ENCODE data around the gene MED27. TPM values are rescaled to one million over a fixed set of nuclear protein-coding genes. Genes with fewer than 3 reads are reported as not detected.

The MED27 gene
- total RNA-seq, 4 donors from 2014 or later, result 8.2 to 18.9 (median 11.8) TPM

DNA sequence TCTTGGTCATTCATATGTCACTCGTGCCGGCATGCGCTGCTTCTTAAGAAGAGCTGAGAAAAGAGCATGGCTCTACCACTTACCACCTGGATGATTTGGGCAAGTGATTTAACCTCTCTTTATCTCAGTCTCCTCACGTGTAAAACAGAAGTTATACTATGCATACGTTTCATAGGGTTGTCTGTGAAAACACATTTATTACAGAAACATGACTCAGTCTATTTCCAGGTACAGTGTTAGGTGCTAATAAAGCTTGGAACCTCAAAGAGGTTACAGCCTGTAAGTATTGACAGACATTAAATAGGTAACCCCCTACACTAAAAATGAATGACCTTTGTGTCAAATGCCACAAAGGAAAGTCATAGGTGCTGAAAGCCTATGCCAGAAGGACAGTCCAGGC lies 43.1 kb downstream of the MED27 start:
- no peak overlapping the region for H3K27ac ChIP-seq
- H3K9me3 ChIP-seq, result no peaks in the 10 kb centered on the region
- DNase-seq (ENCODE audit: low spot score in 2 of 2), result no peak
- no peak for TF ChIP-seq POLR2A (IDR thresholded peaks at IDR 0.05)
- TF ChIP-seq, protein P1, sequence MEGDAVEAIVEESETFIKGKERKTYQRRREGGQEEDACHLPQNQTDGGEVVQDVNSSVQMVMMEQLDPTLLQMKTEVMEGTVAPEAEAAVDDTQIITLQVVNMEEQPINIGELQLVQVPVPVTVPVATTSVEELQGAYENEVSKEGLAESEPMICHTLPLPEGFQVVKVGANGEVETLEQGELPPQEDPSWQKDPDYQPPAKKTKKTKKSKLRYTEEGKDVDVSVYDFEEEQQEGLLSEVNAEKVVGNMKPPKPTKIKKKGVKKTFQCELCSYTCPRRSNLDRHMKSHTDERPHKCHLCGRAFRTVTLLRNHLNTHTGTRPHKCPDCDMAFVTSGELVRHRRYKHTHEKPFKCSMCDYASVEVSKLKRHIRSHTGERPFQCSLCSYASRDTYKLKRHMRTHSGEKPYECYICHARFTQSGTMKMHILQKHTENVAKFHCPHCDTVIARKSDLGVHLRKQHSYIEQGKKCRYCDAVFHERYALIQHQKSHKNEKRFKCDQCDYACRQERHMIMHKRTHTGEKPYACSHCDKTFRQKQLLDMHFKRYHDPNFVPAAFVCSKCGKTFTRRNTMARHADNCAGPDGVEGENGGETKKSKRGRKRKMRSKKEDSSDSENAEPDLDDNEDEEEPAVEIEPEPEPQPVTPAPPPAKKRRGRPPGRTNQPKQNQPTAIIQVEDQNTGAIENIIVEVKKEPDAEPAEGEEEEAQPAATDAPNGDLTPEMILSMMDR (IDR thresholded peaks at IDR 0.05), result no peak
- TF ChIP-seq EP300 (IDR thresholded peaks at IDR 0.05), result no peak
- no peaks in the 10 kb centered on the region for H3K4me1 ChIP-seq
- no peaks in the 10 kb centered on the region for H3K27me3 ChIP-seq
- WGBS, 2 donors, result 88 to 91% methylated on average over 5 of the region's 5 CpGs
- no peak overlapping the region for H3K4me3 ChIP-seq
- H3K36me3 ChIP-seq, result no peaks in the 10 kb centered on the region

DNA sequence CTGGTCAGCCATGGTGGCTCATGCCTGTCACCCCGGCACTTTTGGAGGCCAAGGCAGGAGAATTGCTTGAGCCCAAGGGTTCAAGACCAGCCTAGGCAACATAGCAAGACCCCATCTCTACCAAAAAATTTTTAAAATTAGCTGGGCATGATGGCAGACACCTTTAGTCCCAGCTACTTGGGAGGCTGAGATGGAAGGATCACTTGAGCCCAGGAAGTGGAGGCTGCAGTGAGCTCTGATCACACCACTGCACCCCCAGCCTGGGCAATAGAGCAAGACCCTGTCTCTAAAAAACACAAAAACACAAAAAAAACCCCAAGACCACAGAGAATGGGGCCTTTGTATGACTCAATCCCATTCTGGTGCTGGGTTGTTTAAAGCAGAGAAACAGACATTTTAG lies 44.0 kb downstream of the MED27 start:
- 93 to 94% methylated on average over 1 of the region's 1 CpG for WGBS, 2 donors
- TF ChIP-seq, protein P1 (IDR thresholded peaks at IDR 0.05), result no peak
- TF ChIP-seq EP300 (IDR thresholded peaks at IDR 0.05) (no peak), POLR2A (IDR thresholded peaks at IDR 0.05) (no peak)
- DNase-seq (ENCODE audit: low spot score in 2 of 2), result no peak
- no peak overlapping the region for H3K27ac ChIP-seq
- no peaks in the 10 kb centered on the region for H3K9me3 ChIP-seq
- no peaks in the 10 kb centered on the region for H3K36me3 ChIP-seq
- H3K27me3 ChIP-seq, result no peaks in the 10 kb centered on the region
- no peaks in the 10 kb centered on the region for H3K4me1 ChIP-seq
- H3K4me3 ChIP-seq, result no peak overlapping the region

DNA sequence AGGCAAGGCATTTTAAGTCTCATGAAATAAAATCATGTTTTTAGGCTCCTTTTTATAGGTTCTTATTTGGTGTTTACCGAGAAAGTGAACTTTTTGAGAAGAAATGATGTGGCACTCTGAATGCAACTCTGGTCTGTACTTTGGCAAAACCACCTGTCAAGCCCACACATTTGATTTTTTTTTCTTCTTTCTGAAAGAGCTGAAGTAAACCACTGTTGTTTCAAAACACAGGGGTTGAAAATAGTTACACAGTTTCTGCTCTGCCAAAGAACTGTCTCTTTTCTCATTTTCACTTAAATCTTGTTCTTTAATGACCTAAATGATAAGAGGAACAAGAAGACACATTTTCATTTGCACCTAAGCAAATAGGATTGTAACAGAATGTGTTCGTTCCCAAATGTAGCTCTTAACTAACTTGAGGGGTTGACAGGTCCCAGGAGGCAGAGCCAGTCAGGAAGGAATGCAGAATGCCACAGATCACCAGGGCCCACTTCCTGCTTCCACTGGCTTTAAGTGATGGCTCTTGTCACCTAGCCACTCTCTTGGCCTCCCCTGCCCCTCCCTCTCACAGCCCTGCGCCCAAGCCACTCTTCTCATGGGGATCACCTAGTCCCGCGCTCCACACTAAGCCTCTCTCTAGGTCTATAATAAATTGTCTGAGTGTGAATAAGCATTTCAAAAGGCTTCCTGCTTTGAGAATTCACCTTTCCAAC lies 47.3 kb downstream of the MED27 start:
- Histone ChIP-seq H3K27me3 (no peaks in the 10 kb centered on the region), H3K27ac (no peak overlapping the region), H3K4me3 (no peak overlapping the region), H3K36me3 (no peaks in the 10 kb centered on the region), H3K4me1 (no peaks in the 10 kb centered on the region), H3K9me3 (no peaks in the 10 kb centered on the region)
- WGBS, 2 donors, result 85 to 86% methylated on average over 5 of the region's 5 CpGs
- TF ChIP-seq EP300 (IDR thresholded peaks at IDR 0.05) (no peak), POLR2A (IDR thresholded peaks at IDR 0.05) (no peak)
- TF ChIP-seq, protein P1 (IDR thresholded peaks at IDR 0.05), result no peak
- DNase-seq (ENCODE audit: low spot score in 2 of 2), result no peak

DNA sequence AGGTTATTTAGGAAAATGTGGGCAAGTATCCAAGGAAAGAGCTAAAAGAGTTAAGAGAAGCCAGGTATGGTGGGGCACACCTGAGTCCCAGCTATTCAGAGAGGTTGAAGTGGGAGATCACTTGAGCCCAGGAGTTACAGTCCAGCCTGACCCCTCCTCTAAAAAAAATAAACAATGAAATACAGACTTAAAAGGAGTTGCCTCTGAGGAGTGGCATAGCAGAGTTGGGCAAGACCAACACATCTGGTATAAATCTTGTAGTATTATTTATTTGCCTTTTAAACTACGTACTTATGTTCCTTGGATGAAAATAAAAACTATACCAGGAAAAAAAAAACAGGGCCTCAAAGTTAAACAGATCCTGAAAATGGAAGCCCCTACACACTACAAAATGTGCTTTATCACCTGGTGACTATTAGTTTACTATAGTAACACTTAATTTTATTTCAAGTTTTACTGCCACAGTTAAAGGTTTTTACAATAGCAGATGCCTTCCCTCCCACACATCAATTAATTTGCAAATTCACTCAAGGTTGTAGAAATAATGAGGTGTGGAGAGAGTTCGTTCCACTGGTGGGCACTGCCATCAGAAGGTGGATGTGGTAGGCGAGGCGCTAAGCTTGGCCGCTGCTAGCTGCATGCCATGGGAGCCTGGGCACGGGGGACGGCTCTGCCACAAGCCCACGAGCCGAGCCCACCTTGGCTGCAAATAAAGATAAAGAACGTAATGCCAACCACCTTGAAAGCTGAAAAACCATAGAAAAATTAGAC lies 48.0 kb downstream of the MED27 start:
- Histone ChIP-seq H3K36me3 (no peaks in the 10 kb centered on the region), H3K27me3 (no peaks in the 10 kb centered on the region), H3K27ac (no peak overlapping the region), H3K4me3 (no peak overlapping the region), H3K4me1 (no peaks in the 10 kb centered on the region), H3K9me3 (no peaks in the 10 kb centered on the region)
- DNase-seq (ENCODE audit: low spot score in 2 of 2), result no peak
- WGBS, 2 donors, result 87 to 90% methylated on average over 10 of the region's 10 CpGs
- TF ChIP-seq EP300 (IDR thresholded peaks at IDR 0.05), result no peak

DNA sequence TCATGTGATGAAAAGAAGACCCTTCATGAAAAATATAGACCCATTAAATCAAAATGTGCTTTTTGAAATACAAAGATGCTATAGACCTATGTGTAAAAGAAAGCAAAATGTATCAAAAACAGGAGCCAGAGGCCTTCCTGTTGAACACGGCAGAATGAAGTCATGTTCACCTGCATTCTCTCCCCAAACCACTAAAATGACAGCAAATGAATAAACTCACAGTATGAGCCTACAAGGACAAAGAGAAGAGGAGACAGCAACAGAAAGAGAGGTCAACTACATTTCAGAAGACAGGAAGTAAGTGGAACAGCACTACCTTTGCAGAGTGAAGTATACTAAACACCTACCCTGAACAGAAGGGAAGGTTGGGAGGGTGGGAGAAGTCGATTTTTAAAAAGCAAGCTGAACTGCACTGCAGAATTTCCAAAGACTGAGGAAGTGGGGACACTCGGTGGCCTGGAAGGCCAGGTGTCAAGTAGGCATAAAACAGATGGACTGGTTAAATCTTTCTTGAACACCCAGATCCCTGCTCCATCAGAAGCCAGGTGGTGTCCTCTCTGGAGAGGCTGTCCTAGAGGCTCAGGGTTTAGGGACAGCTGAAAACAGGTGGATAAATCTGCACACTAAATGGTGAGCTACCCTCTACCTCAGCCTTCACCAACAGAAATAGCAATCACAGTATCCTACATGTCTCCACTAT lies 48.9 kb downstream of the MED27 start:
- 61 to 65% methylated on average over 3 of the region's 3 CpGs for WGBS, 2 donors
- no peaks in the 10 kb centered on the region for H3K27me3 ChIP-seq
- no peaks in the 10 kb centered on the region for H3K9me3 ChIP-seq
- no peaks in the 10 kb centered on the region for H3K36me3 ChIP-seq
- H3K4me1 ChIP-seq, result no peaks in the 10 kb centered on the region
- TF ChIP-seq, protein P1 (IDR thresholded peaks at IDR 0.05), result no peak
- TF ChIP-seq EP300 (IDR thresholded peaks at IDR 0.05) (no peak), POLR2A (IDR thresholded peaks at IDR 0.05) (no peak)
- no peak for DNase-seq (ENCODE audit: low spot score in 2 of 2)
- no peak overlapping the region for H3K4me3 ChIP-seq
- no peak overlapping the region for H3K27ac ChIP-seq
